GM12864 (cell line): ENCODE results near the gene ERFL.

Source experiments
- DNase-seq: peaks from one replicate; pipeline ENCODE4 v3.0.0-alpha.2; 2011; ENCODE audit warnings: low read depth
- H3K4me3 ChIP-seq: 2 replicates; pipeline ENCODE4 v1.5.1; 2011; ENCODE audit warnings: mild to moderate bottlenecking, low read depth, low read length, control low read depth
- TF ChIP-seq, protein P1 (sequence below): IDR thresholded peaks from 2 replicates; pipeline ENCODE4 v1.5.1; 2011; ENCODE audit warnings: low read depth, mild to moderate bottlenecking, moderate library complexity, low read length, control low read depth, inconsistent platforms; ENCODE audit errors: missing control alignments

ERFL gene

GRCh38 chr19:41863209-41863931 is 64.9 kb downstream of the ERFL start:
- DNase-seq = no peak
- H3K4me3 ChIP-seq = peak overlapping the region; percentile 68
- TF ChIP-seq, protein P1, sequence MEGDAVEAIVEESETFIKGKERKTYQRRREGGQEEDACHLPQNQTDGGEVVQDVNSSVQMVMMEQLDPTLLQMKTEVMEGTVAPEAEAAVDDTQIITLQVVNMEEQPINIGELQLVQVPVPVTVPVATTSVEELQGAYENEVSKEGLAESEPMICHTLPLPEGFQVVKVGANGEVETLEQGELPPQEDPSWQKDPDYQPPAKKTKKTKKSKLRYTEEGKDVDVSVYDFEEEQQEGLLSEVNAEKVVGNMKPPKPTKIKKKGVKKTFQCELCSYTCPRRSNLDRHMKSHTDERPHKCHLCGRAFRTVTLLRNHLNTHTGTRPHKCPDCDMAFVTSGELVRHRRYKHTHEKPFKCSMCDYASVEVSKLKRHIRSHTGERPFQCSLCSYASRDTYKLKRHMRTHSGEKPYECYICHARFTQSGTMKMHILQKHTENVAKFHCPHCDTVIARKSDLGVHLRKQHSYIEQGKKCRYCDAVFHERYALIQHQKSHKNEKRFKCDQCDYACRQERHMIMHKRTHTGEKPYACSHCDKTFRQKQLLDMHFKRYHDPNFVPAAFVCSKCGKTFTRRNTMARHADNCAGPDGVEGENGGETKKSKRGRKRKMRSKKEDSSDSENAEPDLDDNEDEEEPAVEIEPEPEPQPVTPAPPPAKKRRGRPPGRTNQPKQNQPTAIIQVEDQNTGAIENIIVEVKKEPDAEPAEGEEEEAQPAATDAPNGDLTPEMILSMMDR = no peak

GRCh38 chr19:41862445-41862986 is 65.7 kb downstream of the ERFL start:
- TF ChIP-seq, protein P1 = no peak

DNA sequence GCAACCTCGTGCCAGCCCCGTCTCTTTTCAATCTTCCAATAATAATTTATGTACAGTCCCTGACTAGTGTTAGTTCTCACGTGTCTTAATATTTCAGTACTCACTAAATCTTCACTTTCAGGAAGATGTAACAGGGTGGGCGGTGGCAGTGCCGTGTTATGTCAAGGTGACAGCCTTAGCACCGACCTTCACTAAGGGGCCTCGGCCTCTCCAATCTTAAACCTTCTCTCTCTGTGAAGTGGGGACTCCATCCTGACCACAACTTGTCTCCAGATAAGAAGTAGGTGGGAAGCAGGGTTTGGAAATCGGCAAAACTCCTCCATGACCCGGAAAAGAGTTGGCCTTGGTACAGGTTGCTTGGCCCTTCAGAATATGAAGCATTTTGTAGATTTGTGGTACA is 66.4 kb downstream of the ERFL start:
- TF ChIP-seq, protein P1 = no peak
- H3K4me3 ChIP-seq = peak overlapping the region; percentile 68
- no peak for DNase-seq

More at GRCh38 chr19:41862445-41862986, 65.7 kb downstream of the ERFL start:
- peak overlapping the region; percentile 68 for H3K4me3 ChIP-seq
- DNase-seq = no peak

GRCh38 chr19:41861116-41861768 is 67.0 kb downstream of the ERFL start:
- TF ChIP-seq, protein P1 = no peak
- DNase-seq = no peak
- peak overlapping the region; percentile 68 for H3K4me3 ChIP-seq

GRCh38 chr19:41860419-41861115 is 67.7 kb downstream of the ERFL start:
- TF ChIP-seq, protein P1 = no peak
- H3K4me3 ChIP-seq = peak overlapping the region; percentile 68
- DNase-seq = no peak

- TF ChIP-seq, protein P1 = peak; percentile 68
- H3K4me3 ChIP-seq = peak within 1 kb of the TSS; percentile 68
Measured at GRCh38 chr19:41859618-41860418, 68.4 kb downstream of the ERFL start, which contains the start of gene RPS19. Gene RPS19, plus strand, starts transcription at chr19:41860255. Its CDS starts 520 bp downstream, at chr19:41860775.

More at GRCh38 chr19:41859618-41860418, 68.4 kb downstream of the ERFL start, which contains the start of gene RPS19:
- DNase-seq = peak; percentile 95
